Fibroblast of pulmonary artery (primary cell): ENCODE measurements around the gene EEA1.

Source experiments
- DNase-seq: peaks from one replicate; pipeline ENCODE4 v3.0.0-alpha.2; 2010; ENCODE audit warnings: low read depth
- H3K4me3 ChIP-seq: replicated peaks from 2 replicates; pipeline ENCODE4 v1.5.1; 2011; ENCODE audit warnings: low read depth, mild to moderate bottlenecking, control low read depth, low read length, moderate library complexity
- TF ChIP-seq, protein P1 (sequence below): IDR thresholded peaks from 2 replicates; pipeline ENCODE4 v1.5.1; 2011; ENCODE audit warnings: mild to moderate bottlenecking, control low read depth, low read length, inconsistent platforms; ENCODE audit errors: missing control alignments

Gene EEA1

DNA sequence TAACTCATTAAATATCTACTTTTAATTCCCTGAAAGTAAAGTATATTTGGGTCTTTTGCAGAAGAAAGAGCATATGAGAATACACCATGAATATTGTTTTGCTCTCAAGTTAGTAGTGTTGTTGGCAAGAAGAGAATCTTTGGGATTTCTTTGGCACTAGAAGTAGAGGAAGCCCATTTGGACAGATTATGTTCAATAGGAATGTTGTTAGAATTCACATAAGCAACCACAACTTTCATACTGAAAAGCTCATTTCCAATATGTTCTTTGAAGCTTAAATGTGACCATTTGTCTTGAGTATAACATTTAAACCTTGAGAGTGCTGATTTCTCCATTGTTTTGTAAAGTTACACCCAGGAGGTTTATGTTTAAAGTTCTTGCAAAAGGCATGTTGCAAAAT is 188.7 kb downstream of the EEA1 start:
- no peak overlapping the region for H3K4me3 ChIP-seq
- DNase-seq = no peak
- TF ChIP-seq, protein P1, sequence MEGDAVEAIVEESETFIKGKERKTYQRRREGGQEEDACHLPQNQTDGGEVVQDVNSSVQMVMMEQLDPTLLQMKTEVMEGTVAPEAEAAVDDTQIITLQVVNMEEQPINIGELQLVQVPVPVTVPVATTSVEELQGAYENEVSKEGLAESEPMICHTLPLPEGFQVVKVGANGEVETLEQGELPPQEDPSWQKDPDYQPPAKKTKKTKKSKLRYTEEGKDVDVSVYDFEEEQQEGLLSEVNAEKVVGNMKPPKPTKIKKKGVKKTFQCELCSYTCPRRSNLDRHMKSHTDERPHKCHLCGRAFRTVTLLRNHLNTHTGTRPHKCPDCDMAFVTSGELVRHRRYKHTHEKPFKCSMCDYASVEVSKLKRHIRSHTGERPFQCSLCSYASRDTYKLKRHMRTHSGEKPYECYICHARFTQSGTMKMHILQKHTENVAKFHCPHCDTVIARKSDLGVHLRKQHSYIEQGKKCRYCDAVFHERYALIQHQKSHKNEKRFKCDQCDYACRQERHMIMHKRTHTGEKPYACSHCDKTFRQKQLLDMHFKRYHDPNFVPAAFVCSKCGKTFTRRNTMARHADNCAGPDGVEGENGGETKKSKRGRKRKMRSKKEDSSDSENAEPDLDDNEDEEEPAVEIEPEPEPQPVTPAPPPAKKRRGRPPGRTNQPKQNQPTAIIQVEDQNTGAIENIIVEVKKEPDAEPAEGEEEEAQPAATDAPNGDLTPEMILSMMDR = no peak

DNA sequence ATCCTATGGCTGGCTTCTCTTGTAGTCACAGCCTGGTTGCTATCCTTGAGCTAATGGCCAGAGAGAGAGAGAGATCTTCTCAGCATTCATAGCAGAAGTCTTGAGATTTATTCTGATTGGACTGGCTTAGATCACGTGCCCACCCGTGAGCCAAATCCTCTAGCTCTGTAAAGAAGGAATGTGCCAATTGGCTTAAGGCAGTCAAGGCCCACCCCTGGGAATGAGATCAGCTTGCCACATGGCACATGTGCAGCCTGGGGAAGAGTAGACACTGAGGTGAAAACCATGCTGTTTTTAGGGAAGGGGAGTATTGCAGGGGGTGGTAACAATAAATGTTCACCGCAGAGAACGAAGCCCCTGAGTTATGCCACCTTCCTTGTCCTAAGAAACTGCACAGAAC is 190.0 kb downstream of the EEA1 start:
- peak; percentile 29 for DNase-seq
- H3K4me3 ChIP-seq = no peak overlapping the region
- TF ChIP-seq, protein P1 = no peak

DNA sequence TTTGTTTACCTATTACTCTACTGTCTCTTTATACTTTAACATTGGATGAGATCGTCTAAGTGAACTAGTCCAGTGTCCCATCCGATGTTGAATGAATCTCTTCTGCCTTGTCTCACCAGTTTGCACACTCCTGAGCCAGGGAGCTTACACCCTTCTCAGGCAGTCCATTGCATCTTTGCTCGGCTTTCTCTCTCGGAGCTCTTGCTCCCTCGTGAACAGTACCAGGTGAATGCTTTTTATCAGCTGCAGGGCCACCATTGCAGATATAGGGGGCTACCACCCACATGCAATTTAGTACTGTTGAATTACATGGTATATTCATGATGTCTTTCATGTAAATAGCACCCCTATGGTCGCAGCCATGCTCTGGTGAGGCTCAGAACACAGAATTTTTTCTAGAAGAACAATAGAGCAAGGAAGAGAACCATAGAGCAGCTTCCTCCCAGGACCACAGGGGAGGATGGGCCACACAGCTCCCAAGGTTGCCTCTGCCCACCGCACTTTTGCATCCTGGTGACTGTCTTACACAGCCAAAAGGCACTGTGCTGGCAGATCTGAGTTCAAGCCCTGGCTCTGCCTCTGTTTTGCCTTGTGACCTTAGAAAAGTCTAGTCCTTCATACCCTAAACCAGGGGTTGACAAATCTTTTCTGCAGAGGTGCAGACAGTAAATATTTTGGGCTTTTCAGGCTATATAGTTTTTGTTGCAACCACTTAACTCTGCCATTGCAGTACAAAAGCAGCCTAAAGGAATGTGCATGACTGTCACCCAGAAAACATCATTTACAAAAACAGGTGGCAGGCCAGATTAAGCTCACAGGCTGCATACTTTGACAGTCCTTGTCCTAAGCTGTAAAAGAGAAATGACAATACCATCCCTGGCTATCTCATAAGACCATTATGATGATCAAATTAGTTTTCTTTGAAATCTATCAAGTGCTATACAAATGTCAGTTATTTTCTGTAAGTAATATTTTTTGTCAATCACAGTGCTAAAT is 190.9 kb downstream of the EEA1 start:
- TF ChIP-seq, protein P1 = no peak
- H3K4me3 ChIP-seq = no peak overlapping the region
- DNase-seq = no peak

DNA sequence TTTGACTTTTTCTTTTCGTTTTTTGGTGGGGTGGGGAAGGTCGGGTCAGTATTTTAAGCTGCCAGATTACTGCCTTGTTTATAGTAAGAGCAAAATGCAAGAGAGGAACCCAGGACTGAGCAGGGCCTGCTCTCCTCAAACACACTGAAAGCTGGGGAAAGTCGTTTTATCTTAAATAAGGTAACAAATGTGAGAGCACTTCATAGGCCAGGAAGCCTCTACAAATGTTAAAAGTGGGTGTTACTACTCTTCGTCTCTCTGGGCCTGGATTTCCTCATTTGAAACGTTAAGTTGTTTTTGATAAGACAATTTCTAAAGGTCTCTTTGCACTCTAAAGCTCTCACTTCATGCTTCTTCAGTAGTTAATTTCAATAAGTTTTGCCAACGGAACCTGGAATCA is 192.5 kb downstream of the EEA1 start:
- DNase-seq = no peak
- TF ChIP-seq, protein P1 = no peak

DNA sequence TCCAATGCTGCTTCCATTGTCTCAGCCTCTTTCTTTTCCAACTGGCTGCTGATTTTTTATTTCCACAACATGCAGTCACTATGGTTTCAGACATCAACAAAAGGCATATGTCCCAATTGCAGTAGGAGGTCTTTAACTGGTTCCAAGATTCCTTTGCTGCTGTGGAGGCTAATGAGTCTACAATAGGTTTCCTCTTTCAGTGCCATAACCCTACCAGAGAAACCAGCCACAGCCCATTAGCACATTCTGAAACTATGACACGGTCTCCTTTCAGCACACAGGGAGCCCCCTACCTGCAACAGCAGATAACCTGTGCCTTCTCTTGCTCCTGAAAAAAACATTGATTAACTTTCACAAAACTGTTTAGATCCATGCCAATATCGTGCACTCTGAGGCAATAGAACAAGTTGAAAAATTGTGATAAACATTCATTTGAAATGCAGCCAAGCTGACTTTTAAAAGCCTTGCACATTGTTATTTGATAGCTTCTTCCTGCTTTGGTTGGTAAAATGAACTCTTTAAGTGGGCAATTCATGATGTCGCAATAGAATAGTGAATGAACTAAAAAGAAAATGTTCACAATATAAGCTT is 193.9 kb downstream of the EEA1 start:
- TF ChIP-seq, protein P1 = peak; percentile 21
- H3K4me3 ChIP-seq = peak overlapping the region; percentile 1
- peak; percentile 97 for DNase-seq

More for the DNA sequence above, 192.5 kb downstream of the EEA1 start:
- no peak overlapping the region for H3K4me3 ChIP-seq

DNA sequence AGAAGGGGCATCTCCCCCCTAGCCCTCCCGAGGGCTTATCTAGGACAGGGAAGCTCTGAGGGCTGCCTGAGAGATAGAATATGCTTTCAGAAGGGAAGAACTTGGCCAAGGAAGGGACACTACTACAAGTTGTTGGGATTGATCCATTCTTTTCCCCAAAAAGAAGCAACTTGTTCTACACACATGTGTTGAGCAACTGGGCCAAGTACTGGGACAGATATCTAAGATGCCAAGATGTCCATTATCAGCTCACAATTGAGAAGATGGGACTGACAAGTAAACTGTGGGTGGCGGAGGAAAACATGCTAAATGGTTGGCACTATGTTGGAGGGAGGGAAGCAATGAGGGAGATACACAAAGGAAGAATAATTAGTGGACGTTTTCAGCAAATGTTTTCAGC is 195.4 kb downstream of the EEA1 start:
- no peak for DNase-seq
- TF ChIP-seq, protein P1 = no peak
- H3K4me3 ChIP-seq = no peak overlapping the region
